ENCODE measurements around the gene RTF2.

- TF ChIP-seq CTCF (conservative IDR thresholded peaks at IDR 0.05; ENCODE audit: low read length), result no peak
- no peak for TF ChIP-seq EZH2phosphoT487 (IDR thresholded peaks at IDR 0.05; ENCODE audit: borderline replicate concordance, low read depth, low read length)
Measured at GRCh38 chr20:56439771-56440291, 28.6 kb upstream of the RTF2 start.

Data from OCI-LY7 (cell line).